ENCODE measurements around the gene SLC25A39.
"Not testable (repeated sequence)": the region's sequence is repeated elsewhere in the genome, so short reads cannot be mapped to it uniquely, and the experiment has no call there.

The SLC25A39 gene

DNA sequence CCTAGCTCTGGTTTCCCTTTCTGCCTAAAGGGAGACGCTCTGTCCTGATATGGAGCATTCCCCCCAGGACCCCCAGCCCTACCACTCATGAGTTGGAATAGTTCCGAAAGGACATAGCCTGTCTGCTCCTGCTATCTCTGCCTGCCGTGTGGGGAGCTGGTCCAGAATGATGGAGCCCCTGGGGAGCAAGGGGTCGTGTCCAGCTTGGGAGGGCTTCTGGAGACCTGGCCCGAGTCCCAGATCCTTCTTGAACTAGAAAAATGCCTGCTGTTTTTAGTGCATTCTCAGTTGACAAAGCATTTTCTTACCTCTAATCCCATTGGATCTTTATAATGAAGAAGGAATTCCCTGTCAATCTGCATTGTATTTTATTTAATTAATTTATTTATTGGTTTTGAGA, 11.3 kb upstream of the SLC25A39 start:
- in situ Hi-C loops (cut with MboI; ENCODE audit: low sequenced_read_pairs), result no loop called here

DNA sequence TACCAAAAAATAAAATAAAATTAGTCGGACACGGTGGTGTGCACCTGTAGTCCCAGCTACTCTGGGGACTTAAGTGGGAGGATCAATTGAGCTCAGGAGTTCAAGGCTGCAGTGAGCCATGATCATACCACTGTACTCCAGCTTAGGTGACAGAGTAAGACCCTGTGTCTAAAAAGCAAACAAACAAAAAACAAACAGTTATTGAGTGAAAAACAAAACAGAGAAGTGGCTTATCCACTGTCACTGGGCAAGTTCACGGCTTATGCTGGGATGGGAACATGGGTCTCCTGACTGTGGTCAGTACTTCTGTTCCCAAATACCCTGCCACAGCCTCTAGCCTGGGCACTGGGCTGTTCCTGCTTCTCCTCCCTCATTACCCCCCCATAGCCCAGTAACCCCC, 10.9 kb upstream of the SLC25A39 start:
- in situ Hi-C loops (cut with MboI; ENCODE audit: low sequenced_read_pairs), result no loop called here

DNA sequence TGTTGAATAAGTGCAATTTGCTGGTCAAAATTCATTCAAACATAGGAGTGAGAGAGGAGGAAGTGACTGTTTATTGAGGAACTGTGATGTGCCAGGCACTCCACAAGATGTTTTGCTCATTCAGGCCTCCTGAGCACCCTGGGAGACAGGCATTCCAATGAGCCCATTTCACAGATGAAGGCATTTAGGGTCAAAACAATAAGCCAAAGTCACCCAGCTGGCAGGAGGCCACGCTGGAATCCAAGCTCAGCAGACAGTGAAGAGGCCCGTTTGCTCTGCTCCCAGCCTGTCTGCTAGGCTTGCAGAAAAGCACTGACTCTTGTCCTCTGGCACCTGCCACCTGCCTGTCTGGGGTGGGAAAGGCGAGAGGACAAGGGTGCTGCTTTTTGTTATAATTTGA, 10.1 kb upstream of the SLC25A39 start:
- in situ Hi-C loops (cut with MboI; ENCODE audit: low sequenced_read_pairs), result no loop called here

DNA sequence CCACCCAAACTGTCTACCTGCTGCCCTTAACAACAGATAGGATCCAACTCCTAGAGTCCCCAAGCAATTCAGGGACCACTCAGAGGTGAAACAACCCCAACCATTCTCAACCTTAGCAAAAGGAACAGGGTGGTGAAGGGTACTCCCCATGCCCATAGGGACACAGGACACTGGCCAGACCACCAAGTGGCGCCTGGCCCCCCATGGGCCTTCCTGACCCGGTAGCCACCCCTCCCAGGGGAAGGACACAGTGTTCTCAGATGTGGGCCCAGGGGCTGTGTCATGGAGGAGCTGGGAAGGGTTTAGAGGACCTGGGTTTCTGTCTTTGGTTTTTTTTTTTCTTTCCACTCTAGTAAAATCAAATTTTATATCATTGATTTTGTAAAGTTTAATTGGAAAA, 9.7 kb upstream of the SLC25A39 start:
- in situ Hi-C loops (cut with MboI; ENCODE audit: low sequenced_read_pairs), result no loop called here

DNA sequence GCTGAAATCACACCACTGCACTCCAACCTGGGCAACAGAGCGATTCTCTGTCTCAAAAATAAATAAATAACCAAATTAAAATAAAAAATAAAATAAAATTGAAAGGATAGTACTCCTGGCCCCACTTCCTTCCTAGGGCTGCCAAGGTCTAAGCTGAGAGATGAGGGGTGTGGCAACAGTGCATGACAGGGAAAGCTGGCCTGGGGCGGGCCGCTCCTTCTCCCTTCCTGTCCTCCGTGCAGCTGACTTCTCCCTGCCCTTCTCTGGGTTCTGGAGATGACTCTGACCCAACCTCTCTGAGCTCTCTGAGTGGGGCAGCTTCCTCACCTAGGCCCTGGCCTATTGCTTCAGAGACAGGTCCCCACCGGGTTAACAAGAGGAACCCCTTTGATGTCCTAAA, 8.7 kb upstream of the SLC25A39 start:
- in situ Hi-C loops (cut with MboI; ENCODE audit: low sequenced_read_pairs), result no loop called here

DNA sequence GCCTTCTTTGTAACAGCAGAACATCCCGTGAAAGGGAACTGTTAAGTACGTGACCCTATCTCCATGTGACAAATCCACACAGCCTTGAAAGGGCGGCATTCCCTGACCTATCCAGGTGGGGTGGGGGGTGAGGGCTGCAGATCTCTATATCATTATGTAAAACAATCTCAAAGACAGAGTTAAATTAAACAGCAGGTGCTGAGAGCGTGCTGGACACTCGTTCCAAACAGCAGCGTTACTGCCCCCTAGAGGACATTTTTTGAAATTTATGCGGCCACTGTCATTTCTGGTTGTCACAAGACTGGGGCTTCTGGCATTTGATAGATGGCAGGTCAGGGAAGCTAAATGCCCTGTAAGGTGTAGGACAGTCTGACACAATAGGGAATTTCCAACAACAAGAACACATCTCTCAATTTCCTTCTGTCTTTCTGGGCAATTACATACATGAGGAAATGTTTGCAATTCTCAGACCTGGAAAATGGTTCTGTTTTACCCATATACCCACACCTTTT, 6.7 kb upstream of the SLC25A39 start:
- in situ Hi-C loops (cut with MboI; ENCODE audit: low sequenced_read_pairs), result no loop called here

DNA sequence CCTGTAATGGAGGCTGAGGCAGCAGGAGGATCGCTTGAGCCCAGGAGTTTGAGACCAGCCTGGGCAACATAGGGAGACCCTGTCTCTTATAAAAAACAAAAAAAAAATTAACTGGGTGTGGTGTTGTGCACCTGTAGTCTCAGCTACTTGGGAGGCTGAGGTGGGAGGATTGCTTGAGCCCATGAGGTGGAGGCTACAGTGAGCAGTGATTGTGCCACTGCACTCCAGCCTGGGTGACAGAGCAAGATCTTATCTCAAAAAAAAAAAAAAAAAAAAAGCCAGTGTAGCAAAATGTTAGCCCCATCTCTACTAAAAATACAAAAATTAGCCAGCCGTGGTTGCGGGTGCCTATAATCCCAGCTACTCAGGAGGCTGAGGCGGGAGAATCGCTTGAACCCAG, 5.6 kb upstream of the SLC25A39 start:
- in situ Hi-C loops (cut with MboI; ENCODE audit: low sequenced_read_pairs), result not testable (repeated sequence)

DNA sequence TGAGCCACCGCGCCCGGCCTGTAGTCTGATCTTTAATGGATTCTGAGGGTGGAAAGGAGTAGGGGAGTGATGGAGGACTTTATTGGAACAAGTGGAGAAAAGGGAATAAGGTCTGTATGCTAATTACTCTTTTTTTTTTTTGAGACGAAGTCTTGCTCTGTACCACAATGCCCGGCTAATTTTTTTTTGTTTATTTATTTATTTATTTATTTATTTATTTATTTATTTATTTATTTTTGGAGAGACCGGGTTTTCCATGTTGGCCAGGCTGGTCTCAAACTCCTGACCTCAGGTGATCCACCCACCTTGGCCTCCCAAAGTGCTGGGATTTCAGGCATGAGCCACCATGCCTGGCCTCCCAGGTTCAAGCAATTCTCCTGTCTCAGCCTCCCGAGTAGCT, 4.9 kb upstream of the SLC25A39 start:
- in situ Hi-C loops (cut with MboI; ENCODE audit: low sequenced_read_pairs), result loop anchor here (10.0 kb wide), 1 partner anchor 105 kb away; no protein-coding TSS in a partner anchor

DNA sequence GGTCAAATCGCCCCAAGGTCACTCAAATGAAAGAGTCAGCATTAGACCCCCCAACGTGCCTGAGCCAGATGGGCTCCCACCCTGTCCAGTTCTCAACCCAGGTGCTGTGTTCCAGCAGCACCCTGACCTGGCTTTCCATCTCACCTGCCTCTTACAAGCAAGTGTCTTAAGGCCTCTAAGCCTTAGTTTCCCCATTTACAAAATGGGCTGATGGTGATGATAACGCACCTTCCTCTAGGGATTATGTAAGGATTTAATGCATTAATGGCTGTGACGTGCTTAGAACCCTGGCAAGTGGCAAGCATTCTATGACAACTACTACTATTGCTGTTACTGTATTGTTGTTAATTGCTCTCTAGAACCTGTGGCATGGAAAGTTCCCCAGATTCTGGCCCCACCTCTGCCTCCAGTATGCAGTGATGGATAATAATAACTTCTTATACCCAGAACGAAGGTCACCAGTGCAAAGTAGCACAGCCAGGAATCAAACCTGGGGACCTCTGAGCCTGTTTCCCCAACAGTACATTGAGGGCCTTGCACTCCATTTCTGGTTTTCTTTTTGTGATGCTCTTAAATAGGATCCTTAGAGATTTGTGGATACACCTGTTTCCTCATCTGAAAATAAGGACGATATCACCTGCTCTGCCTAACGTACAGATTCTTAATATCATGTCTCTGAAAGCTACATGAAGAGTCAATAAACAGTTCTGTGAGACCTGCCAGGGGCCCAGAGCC, 3.3 kb upstream of the SLC25A39 start:
- in situ Hi-C loops (cut with MboI; ENCODE audit: low sequenced_read_pairs), result loop anchor here (10.0 kb wide), 1 partner anchor 103 kb away; no protein-coding TSS in a partner anchor

DNA sequence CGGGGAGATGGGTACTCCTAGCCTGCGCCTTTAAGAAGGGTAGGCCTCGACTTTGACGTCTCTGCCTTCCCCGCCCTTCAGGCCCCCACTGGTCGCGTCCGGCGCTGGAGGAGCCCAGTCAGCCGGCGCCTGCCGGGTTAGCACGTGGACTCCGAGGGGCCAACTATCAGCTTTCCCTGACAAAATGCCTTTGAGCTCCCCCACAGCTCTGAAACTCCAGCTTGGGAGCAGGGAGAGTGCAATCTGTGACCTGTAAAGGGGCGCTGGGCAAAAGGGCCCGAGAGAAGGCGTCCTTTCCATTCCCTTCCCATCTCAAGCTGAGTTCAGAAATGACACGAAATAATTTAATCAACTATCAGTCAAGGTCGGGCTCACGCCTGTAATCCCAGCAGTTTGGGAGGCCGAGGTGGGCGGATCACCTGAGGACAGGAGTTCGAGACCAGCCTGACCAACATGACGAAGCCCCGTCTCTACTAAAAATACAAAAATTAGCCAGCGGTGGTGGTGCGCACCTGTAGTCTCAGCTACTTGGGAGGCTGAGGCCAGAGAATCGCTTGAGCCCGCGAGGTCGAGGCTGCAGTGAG, 2.3 kb upstream of the SLC25A39 start:
- in situ Hi-C loops (cut with MboI; ENCODE audit: low sequenced_read_pairs), result loop anchor here (10.0 kb wide), 1 partner anchor 102 kb away; no protein-coding TSS in a partner anchor

DNA sequence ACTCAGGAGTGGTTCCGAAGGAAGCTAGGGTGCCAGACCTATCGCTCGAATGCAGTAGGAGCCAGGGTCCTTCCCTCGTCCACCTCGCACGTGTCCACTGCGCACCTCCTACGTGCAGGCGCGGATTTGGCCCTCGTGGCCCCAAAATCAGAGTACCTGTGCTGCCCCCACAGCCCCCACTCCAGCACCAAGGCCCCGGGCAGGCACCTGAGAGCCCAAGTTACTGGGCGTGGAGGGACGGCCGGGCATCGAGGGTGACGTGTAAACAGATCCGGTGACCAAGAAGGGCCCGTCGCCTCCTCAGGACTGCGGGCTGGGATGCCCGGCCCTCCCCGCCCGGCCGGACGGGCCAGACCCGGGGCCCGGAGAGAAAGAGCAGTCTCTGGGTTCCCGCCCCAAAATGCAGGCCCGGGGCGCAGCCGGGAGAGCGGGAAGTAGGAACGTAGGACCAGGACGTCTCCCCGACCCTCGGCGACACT, 492 bp downstream of the SLC25A39 start:
- in situ Hi-C loops (cut with MboI; ENCODE audit: low sequenced_read_pairs), result loop anchor here (10.0 kb wide), 1 partner anchor 99 kb away; no protein-coding TSS in a partner anchor

DNA sequence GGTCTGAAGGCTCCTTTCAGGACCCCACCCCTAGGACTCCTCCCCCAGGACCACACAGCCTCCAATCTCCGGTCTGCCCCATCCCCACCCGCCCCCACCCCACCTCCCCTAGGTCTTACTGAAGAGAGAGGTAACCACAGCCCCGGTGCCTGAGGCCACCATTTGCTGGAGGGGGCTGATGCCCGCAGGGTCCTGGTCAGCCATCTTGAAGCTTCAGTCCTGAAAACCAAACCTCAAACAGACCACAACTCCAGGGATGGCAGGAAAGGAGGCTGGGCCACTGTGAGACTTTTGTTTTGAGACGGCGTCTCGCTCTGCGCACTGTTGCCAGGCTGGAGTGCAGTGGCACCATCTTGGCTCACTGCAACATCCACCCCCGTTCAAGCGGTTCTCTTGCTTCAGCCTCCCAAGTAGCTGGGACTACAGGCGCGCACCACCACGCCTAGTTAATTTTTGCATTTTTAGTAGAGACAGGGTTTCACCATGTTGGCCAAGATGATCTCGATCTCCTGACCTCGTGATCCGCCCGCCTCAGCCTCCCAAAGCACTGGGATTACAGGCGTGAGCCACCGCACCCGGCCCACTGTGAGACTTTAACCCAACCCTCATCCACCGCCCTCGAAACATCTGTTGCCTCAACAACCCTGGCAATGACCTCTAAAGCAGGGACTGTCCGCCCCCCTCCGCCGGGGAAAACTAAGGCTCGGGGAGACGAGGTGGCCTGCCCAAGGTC, 1.1 kb downstream of the SLC25A39 start:
- in situ Hi-C loops (cut with MboI; ENCODE audit: low sequenced_read_pairs), result loop anchor here (10.0 kb wide), 1 partner anchor 99 kb away; no protein-coding TSS in a partner anchor

DNA sequence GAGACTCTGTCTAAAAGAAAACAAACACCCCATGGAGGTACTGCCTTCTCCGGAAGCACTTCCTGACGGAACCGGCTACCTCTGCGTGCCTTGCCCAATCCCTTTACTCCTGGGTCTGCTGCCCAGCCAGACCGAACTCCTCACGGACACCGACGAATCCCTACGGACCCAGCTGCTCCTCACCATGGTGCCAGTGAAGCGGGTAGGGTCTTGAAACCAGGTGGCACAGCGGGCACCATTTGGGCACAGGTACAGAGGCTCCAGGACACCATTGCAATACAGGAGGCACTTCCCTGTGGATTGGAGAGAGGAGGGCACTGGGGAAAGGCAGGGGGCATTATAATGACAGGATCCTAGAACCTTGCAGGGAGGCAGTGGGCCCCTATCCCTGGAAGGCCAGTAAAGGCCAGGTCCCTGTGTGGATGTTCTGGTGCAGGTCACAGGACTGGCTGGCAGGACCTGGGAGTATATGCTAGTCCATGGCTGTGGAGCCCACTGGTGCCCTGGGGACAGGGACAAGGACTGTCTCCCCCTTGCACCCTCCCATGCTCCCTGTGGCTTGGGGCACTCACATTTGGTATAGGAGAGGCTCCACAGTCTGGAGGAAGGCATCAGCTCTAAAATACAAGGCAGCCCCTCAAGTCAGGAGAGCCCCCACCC, 2.3 kb downstream of the SLC25A39 start:
- in situ Hi-C loops (cut with MboI; ENCODE audit: low sequenced_read_pairs), result loop anchor here (10.0 kb wide), 1 partner anchor 98 kb away; no protein-coding TSS in a partner anchor

DNA sequence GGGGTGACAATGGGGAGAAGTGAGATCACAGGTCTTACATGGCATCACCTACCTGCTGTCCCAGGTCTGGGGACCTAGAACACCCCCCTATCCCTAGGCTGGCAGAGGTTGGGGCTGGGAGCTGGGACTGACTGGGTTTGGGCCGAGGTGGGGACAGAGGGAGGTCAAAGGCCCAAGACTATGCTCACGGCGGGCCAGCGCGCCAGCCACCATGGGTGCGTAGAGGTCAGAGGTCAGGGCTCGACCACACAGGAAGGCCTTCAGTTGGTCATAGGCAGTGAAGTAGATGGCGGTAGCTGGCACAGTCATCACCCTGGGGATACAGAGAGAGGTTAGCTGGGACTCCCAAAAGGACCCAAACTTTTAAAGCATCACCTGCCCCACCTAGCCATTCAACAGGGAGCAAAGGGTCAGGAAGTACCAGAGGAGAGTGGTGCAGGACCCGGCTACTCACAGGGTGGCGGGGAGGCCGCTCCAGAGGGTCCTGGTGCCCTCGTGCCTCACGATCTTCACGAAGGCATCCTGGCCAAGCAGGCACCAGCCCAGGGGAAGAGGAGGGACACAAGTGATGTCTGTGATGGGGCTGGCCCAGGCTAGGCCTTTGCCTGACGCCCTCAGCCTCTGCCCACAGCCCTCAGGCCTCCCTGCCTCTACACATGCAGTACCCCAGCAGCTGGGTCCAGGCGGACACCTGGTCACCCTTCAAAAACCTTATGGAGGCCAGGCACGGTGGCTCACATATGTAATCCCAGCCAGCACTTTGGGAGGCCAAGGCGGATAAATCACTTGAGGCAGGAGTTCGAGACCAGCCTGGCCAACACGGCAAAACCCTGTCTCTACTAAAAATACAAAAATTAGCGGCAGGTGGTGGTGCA, 3.1 kb downstream of the SLC25A39 start:
- in situ Hi-C loops (cut with MboI; ENCODE audit: low sequenced_read_pairs), result loop anchor here (10.0 kb wide), 1 partner anchor 97 kb away; no protein-coding TSS in a partner anchor

DNA sequence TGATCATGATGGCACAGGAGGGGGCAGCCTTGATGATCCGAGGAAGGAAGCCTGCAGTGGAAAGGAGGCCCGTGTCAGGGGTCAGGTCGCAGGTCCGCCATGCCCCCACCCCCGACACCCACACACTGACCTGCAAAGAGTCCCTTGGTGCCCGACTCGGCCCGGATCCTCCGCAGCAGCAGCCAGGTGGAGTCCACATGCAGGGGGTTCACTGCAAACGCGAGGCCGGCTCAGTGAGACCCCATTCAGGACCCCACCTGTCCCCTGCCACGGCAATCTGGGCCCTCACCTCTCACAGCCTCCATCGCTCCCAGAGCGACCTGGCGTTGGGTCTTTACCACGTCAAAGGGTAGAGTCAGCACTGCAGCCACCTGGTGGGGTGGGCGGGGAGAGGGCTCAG, 4.6 kb downstream of the SLC25A39 start:
- in situ Hi-C loops (cut with MboI; ENCODE audit: low sequenced_read_pairs), result loop anchor here (10.0 kb wide), 1 partner anchor 95 kb away; no protein-coding TSS in a partner anchor

DNA sequence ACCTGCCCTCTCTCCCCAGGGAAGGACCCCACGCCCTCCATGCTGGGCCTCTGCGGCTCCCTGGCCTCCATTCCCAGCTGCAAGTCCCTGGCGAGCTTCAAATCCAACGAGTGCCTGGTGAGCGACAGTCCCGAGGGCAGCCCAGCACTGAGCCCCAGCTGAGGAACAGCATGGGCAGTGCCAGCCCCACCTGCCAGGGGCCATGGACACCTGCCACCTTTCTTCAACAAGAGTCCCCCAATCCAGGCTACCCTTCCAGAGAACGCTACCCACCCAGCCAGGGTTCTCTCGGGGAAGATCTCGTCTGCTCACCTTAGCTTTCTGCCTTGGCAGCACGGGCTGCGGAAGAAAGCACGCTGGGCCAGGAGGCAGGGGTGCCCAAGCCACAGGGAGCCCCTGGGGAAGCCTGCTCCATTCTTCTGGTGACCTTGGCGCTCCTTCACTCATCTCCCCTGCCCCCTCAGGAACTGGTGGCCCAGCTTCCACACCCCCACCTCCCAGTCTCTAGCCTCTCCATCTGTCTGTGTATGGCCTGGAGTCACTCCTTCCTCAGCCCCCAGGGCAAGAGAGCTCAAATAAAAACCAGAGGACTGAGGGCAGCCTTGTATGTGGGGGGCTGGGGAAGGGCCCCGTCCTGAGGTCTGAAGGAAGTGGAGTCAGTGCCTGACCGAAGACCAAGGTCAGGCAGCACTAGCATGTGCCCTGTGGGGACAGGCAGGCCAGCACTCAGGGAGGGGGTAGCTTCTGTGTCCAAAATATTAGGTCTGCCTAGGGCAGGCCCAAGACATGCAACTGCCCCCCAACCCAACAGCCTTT, 6.3 kb downstream of the SLC25A39 start:
- in situ Hi-C loops (cut with MboI; ENCODE audit: low sequenced_read_pairs), result no loop called here

DNA sequence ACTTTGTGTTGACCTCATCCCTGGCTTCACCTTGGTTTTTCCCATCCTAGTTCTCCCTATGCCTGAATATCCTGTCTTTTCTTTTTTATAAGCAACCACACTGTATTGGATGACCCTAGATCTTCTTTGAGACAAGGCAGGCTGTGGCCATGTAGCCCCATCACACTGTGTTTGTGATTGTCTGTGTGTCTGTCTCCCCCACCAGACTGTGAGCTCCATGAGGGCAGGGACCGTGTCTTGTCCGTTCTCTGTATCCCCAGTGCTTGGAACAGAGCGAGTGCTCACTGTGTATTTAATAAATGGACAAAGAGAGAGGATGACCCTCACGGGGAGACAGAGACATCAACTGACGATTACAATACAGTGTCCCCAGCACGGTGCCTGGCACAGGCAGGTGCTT, 7.1 kb downstream of the SLC25A39 start:
- in situ Hi-C loops (cut with MboI; ENCODE audit: low sequenced_read_pairs), result no loop called here

DNA sequence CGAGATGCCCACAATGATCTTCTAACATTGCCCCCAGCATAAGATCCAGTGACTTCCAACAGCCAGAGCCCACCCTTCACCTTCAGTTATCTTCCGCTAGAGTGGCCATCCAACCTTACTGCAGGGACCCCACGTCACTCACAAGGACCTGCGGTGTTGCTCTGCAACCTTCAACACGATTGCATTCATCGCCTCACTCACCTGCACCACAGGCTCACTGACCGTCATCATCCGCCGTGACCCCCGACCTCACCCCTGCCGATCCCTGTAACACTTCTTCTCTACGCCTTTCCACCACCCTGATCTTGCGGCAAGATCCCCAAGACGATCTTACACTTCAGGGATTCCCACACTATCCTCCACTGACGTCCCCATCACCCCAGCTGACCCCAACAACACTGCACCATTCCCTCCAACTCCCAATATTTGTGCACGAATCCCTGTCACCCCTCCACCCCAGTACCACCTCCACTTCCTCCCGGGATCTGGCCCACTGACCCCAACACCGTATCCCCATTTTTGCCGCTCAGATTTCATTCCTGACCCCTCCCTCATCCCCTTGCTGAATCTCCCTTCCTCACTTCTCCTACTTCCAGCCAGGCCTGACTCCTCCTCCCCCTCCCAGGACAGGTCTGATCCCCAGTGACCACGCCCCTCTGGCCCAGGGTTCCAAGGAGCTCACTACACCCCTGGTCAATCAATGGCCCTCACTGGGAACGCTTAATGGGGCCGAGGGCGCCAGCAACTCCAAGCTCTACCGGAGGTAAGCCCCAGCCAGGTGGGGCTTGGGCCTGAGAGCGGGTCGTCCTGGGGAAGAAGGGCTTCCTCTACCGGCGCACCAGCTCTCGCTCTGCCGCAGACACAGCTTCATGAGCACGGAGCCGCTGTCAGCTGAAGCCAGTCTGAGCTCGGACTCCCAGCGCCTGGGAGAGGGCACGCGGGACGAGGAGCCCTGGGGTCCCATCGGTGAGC, 8.6 kb downstream of the SLC25A39 start:
- in situ Hi-C loops (cut with MboI; ENCODE audit: low sequenced_read_pairs), result no loop called here

All from HL-60/S4 treated with retinoic acid at 250 ng/mL for 4 days and 3 days (cell line).